Fibroblast of skin of abdomen (primary cell): ENCODE results near the gene TMEM101.
A peak's percentile ranks its signal among the peaks of the same experiment; 100 is the strongest.
"Not testable (repeated sequence)": the region's sequence is repeated elsewhere in the genome, so short reads cannot be mapped to it uniquely, and the experiment has no call there.

ENCODE experiments used
- DNase-seq: peaks from one replicate; pipeline ENCODE4 v3.0.0-alpha.2; 2013

The TMEM101 gene

GRCh38 chr17:44000141-44000860 lies 14.5 kb downstream of the TMEM101 start:
- DNase-seq, result no peak

DNA sequence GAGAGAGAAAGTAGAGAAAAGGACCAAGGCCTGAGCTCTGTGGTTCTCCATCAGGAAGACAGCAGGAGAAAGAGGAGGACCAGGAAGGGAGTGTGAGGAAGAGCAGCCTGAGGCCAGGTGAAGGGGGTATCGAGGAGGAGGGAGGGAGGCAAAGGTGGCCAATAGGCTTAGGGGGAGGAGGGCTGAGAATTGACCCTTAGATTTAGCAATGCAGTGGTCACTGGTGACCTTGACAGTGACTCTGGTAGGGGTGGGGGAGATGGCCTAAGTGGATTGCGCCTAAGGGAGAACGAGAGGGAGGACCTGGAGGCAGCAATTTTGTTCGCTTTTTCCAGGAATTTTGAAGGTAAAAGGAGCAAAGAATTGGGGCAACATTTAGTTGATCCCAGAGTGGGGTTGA lies 15.7 kb downstream of the TMEM101 start:
- no peak for DNase-seq

GRCh38 chr17:43998552-43998951 lies 16.2 kb downstream of the TMEM101 start:
- peak; percentile 59 for DNase-seq

GRCh38 chr17:43997180-43997579 lies 17.6 kb downstream of the TMEM101 start:
- DNase-seq, result not testable (repeated sequence)

DNA sequence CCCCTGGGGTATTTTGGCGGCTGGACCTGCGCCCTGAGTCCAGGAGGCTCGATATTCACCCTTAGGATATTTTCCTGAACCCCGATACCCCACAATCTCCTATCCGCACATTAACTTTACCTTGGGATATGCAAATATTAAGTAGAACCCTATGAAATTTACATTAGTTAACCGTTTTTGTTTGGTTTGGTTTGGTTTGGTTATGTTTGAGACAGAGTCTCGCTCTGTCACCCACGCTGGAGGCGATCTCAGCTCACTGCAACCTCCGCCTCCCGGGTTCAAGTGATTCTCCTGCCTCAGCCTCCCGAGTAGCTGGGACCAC lies 19.7 kb downstream of the TMEM101 start:
- DNase-seq, result no peak

DNA sequence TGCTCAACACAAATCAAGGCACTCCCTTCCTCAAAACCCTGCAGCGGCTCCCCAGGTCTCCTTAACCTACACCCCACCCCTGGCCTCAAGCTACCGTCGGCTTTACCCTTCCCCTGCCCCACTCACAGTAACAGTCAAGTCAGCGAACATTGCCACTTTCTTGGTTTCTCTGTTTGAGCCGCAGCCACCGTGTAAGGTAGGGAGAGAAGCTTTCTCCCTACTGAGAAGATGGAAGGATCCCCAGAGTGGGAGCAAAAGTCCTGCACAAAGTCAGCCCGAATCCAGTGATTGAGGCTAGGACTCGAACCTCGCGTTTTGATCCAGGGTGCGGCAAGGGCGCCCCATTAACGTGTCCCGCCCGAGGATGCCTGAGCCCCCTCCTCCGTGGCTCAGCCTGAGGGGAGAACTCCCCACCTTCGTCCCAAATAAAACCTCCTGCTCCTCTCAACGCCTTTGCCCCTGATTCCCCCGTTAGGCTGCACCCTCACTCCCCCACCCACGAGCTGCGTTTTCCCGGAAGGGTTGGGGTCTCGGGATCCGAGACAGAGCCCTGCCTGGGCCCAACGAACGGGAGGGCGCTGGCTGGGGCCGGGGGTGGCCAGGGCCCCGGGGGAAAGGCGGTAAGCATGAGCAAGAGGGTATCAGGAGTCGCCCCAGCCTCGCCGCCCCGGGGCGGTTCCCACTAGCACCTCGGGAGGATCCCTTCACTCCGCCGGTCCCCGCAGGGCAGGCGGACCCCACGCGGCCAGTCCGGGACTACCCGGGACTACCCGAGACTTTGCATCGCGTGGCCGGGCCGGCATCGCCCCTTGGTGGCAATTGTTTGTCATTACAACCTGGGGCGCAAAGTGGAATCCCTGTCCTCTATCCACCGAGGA lies 20.3 kb downstream of the TMEM101 start:
- DNase-seq, result peak; percentile 65

GRCh38 chr17:43992641-43993040 lies 22.1 kb downstream of the TMEM101 start:
- no peak for DNase-seq

DNA sequence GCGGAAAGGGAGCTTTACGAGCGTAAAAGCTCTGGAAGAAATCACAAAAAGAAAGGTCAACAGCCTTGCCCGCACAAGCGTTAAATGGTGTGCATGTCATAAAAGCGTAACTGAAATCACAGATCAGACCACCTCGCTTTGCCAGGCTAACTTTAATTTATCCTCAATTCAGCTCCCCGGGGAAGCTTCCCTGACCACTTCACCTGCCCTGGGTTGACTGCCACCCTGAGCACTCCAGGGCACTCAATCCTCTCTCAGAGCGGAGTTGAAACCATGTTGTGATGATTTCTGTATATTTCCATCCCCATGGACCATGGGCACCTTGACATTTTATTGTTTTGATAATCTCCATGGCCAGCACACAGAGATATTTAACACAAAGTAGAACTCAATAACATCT lies 26.5 kb downstream of the TMEM101 start:
- DNase-seq, result no peak

GRCh38 chr17:43987131-43988021 lies 27.4 kb downstream of the TMEM101 start:
- no peak for DNase-seq

DNA sequence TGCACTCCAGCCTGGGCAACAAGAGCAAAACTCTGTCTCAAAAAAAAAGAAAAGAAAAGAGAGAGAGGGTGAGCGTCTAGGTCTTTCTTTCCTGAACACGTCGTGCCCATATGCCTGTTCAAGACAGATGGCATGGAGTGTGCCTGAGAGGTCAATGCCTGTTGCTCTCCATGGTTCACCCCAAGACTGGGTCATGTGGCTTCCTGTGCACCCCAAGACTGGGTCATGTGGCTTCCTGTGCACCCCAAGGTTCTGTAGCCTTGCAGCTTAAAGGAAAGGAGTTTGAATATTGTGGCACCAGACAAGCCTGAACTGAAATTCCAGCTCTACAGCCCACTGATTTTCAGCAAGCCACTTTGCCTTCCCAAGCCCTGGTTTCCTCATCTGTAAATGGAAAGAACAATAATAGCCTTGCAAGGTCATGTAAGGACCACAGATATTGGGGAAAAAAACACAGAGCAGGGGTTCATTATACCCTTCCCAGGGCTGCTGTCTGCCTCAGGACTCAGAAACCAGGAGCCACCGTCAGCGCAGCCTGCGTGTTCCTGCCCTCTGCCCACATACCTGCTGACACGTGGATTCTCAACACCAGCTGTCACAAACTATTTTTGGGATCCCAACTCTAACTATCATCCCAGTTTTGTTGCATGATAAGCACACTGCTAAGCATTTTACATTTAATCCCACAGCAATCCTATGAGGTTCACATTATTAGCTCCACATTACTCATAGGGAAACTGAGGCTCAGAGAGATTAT lies 28.4 kb downstream of the TMEM101 start:
- no peak for DNase-seq

DNA sequence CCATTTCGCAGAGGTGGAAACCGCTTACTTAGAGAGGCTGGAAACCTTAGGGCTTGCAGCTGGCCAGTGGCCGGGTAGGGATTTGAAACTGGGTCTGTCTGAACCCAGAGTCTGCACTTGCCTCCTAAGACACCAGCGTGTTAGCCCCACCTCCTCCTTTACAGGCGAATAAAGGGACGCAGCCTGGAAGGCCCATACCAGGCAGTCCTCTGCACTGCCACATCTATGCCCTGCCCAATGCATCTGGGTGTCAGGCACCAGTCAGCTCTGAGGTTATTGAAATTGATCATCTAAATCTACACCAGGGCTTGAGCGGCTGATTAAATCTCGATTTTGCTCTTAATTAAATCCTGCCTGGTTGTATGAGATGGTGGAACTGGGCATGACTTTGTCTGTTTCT lies 30.2 kb downstream of the TMEM101 start:
- no peak for DNase-seq

DNA sequence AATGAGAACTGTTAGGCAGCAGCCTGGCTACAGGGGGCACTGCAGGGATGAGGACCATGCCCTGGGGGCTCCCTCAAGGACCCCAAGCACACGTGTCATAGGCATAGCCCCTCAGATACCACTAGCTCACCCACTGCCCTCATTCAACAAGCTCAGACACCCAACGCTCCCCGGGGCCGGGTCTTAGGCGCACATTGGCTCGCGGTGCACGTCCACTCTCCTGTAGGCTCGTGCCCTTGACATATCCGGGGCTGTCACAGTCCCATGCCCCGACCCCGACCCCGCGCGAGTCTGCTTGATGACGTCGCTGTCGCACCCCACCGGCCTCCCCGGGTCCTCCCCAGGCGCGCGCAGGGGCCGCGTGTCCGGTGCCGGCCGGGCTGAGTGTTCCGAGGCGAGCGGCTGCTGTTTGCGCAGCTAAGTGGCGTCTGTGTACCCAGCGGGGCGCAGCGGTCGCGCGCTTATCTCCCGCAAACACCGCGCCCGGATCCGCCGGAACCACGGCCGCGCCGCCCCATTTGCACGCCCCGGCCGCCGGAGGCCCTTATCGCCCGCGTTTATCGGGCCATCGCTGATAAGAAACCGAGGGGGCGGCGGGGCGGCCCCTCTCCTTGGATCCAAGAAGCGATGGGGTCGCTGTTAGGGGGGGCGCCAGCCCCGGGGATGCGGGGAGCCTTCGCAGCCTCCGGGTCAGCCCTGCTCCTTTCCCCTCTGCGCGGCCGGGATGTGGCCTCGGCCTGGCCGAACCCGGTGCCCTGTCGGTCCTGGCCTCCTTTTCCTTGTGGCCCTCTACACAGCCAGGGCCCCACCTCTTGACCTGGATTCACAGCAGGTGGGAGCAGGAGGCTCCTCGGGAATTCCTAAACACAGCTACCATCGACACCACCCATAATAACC lies 31.0 kb downstream of the TMEM101 start:
- DNase-seq, result no peak

- DNase-seq, result no peak
Observed at GRCh38 chr17:43983196-43983514, 31.6 kb downstream of the TMEM101 start.

DNA sequence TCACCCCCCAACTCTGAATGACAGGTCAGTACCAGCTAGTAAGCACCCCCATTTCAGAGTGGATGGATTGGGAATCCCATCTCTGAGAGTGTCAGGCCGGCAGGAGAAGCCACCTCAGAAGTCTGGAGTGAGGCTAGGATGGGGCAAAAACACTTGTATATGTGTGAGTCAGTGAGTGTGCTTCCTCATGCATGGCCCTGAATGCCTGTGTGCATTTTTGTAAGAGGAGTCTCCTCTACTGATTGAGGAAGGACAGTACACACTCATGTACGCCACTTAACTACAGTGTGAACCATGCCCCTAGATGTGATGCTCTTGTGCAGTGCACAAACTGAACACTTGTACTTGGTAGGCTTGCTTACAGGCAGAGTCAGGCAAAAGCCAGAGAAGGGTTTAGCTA lies 32.6 kb downstream of the TMEM101 start:
- no peak for DNase-seq

DNA sequence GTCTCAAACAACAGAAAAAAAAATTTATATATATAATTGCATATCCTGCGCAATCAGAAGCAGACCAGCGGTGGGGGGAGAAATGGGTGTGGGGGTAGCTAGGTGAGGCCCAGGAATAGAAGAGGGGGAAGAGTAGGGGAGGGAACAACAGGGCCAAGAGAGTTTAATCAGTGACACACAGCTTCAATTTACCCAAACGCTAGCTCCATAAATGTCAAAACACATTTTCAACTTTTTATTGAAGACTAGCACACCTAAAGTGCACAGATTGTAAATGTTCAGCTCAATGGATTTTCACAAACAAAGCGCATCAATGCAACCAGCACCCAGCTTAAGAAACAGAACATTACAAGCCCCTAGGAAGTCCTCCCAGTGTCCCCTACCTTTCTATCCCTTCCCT lies 35.1 kb downstream of the TMEM101 start:
- DNase-seq, result no peak

GRCh38 chr17:43979011-43979410 lies 35.8 kb downstream of the TMEM101 start:
- DNase-seq, result peak; percentile 46

DNA sequence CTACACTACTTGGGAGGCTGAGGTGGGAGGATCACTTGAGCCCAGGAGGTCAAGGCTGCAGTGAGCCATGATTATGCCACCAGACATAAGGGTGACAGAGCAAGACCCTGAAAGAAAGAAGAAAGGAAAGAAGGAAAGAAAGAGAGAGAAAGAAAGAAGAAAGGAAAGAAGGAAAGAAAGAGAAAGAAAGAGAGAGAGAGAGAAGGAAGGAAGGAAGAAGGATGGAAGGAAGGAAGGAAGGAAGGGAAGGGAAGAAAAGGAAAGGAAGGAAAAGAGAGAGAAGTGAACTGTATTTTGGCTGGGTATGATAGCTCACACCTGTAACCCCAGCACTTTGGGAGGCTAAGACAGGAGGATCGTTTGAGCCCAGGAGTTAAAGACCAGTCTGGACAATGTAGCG lies 36.7 kb downstream of the TMEM101 start:
- DNase-seq, result no peak

DNA sequence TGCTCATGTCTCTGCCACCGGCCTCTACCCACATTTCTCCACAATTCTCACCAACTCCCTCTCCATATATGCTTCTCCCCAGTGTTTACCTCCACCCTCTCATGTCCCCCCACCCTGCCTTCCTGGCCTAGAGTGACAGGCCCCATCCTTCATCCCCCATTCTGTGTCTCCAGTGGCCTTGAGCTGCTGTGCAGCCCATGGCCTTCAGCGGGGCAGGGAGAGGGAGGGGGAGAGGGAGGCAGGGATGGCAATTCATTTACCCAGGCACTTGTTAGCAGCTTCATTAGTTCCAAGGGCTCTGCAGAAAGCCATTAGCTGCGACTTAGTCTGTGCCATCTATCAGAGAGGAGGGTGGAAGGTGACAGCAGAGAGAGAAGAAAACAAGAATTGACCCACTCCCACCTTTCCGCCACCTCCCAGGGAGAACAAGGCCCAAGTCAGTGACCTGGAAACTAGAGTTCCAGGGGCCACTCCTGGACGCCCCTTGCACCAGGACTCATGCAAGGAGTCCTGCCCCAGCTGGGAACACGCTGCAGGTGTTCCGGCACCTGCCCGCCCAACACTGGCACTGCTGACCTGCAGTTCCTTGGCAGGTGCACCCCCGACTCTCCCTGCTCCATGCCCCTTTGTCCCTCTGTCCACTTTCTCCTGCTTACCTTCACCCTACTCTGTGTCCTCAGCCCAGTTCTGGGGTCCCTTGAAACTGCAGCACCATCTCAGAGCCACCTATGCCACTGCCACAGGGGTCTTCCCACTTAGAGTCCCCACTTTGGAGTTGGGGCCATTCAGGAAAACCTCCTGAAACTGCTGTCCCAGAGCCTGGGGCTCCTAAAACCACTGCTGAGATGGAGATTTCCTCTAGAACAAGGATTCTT lies 37.6 kb downstream of the TMEM101 start:
- DNase-seq, result no peak

DNA sequence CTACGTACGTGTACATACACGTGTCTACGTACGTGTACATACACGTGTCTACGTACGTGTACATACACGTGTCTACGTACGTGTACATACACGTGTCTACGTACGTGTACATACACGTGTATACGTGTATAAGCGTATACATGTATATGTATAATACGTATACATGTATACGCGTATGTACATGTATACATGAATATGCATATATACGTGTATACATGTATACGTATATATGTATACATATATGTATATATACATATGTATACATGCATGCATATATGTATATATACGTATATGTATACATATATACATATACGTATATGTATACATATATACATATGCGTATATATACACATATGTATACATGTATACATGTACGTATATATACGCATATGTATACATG lies 38.9 kb downstream of the TMEM101 start:
- DNase-seq, result no peak
